ENCODE data around the gene TSPAN4. TPM values are rescaled to one million over a fixed set of nuclear protein-coding genes. Genes with fewer than 3 reads are reported as not detected.

Gene TSPAN4
- total RNA-seq, 1 donor from 2014 or later: 26.4 TPM

DNA sequence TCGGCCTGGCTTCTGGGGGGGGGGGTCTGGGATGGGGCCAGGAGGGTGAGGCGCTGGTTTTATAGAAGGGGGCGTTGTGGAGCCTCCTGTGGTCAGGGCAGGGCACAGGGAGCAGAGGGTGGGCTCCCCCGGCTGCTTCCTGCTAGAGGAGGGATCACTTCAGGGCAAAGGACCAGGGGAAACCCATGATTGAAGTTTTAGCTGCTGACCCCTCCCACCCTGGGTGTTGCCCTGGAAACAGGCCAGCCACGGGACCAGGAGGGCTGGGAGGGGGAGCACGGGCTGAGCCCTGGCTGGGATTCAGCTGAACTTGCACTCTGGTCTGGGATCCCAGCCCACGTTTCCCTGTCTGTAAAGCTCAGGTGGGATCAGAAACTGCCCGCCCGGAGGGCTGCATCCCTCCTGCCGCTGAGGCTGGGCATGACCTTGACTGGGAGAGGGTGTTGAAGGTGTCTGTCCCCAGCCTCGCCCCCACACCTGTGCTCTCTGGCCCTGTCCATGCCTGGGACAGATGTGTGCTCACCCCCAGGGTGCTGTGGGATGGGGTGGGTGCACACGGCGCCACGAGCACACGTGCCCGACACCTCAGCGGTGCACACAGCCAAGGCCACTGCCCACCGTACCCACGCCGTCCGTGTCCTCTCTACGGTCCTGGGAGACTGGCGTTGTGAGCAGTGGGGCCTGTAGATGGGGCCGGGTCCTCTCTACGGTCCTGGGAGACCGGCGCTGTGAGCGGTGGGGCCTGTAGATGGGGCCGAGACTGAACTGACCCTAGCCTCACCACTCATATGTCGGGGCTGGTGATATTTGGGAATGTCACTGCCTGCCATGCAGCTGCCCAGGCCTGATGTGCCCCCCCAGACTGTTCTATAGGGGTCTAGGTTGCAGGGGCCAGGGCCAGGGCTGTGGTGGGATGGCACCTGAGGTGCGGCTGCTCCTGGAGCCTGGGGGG lies 2.3 kb downstream of the TSPAN4 start:
- peaks cover 8% of the 10 kb centered on the region for H3K27me3 Mint-ChIP-seq (ENCODE audit: unreplicated experiment)
- H3K9me3 Mint-ChIP-seq (ENCODE audit: unreplicated experiment): no peaks in the 10 kb centered on the region
- peak overlapping the region; percentile 59 for H3K4me3 Mint-ChIP-seq (ENCODE audit: unreplicated experiment)
- TF ChIP-seq, protein P1, sequence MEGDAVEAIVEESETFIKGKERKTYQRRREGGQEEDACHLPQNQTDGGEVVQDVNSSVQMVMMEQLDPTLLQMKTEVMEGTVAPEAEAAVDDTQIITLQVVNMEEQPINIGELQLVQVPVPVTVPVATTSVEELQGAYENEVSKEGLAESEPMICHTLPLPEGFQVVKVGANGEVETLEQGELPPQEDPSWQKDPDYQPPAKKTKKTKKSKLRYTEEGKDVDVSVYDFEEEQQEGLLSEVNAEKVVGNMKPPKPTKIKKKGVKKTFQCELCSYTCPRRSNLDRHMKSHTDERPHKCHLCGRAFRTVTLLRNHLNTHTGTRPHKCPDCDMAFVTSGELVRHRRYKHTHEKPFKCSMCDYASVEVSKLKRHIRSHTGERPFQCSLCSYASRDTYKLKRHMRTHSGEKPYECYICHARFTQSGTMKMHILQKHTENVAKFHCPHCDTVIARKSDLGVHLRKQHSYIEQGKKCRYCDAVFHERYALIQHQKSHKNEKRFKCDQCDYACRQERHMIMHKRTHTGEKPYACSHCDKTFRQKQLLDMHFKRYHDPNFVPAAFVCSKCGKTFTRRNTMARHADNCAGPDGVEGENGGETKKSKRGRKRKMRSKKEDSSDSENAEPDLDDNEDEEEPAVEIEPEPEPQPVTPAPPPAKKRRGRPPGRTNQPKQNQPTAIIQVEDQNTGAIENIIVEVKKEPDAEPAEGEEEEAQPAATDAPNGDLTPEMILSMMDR (IDR thresholded peaks at IDR 0.05; ENCODE audit: unreplicated experiment): no peak
- no peaks in the 10 kb centered on the region for H3K36me3 Mint-ChIP-seq (ENCODE audit: low read depth, unreplicated experiment)
- H3K4me1 Mint-ChIP-seq (ENCODE audit: unreplicated experiment): peaks cover 10% of the 10 kb centered on the region
- peak; percentile 72 for DNase-seq (ENCODE audit: low spot score)
- H3K27ac Mint-ChIP-seq (ENCODE audit: unreplicated experiment): peak overlapping the region; percentile 74

DNA sequence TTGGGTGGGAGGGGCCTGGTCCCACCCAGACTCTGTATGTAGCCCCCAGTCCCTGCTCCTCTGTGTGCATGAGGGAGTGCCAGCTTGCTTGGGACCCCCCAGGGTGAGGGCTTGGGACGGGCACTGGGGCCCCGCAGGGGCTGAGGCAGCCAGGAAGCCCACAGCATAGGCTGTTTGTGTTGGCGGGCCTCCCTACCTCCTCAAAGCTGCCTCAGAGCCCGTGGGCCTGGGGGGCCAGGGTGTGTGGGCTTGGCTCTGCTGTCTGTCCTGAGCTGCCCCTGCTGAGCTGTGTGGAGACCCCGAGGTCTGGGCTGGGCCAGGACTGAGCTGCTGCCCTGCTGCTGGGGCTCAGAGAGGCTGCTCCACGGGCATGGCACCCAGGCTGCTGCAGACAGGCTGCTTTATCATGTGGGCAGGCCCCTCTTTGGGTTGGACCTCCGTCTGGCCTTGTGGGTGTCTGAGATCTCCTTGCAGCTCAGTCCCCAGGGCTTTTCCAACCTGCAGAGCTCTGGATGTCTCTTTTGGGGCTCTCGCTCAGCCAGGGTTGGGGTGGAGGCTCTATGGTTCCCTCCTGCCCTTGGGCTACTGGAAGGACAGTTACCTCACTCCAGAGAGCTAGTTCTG lies 3.3 kb downstream of the TSPAN4 start:
- TF ChIP-seq, protein P1 (IDR thresholded peaks at IDR 0.05; ENCODE audit: unreplicated experiment): no peak
- peaks cover 7% of the 10 kb centered on the region for H3K4me1 Mint-ChIP-seq (ENCODE audit: unreplicated experiment)
- H3K4me3 Mint-ChIP-seq (ENCODE audit: unreplicated experiment): no peak overlapping the region
- peaks cover 8% of the 10 kb centered on the region for H3K27me3 Mint-ChIP-seq (ENCODE audit: unreplicated experiment)
- H3K9me3 Mint-ChIP-seq (ENCODE audit: unreplicated experiment): no peaks in the 10 kb centered on the region
- no peak overlapping the region for H3K27ac Mint-ChIP-seq (ENCODE audit: unreplicated experiment)
- no peaks in the 10 kb centered on the region for H3K36me3 Mint-ChIP-seq (ENCODE audit: low read depth, unreplicated experiment)
- no peak for DNase-seq (ENCODE audit: low spot score)

DNA sequence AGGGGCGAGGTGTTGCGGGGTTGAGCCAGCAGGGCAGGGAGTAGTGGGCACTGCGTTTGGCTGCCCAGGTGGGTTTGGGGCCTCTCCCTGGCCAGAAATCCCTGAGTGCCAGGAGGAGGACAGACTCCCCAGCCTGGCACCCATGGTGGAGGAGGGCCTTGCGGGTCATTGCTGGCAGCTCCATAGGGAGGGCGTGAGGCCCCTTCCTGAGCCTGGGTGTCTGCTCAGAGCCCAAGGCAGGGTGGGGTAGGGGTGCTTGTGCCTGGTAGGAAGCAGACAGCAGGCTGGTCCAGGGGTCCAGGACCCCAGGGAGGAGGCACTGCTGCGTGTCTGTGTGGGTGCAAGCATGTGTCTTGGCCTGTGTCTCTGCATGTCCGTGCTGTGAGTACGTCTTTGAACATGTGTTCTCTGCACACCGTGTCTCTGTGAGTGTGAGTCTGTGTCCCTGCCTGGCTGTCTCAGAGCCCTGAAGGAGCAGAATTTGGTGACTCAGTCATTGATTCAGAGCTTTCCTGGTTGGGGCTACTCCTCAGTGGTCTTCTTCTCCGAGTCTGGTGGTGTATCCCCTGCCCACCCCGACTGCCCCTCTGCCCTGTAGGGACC lies 3.9 kb downstream of the TSPAN4 start:
- Mint-ChIP-seq H3K27ac (ENCODE audit: unreplicated experiment) (no peak overlapping the region), H3K9me3 (ENCODE audit: unreplicated experiment) (no peaks in the 10 kb centered on the region), H3K36me3 (ENCODE audit: low read depth, unreplicated experiment) (no peaks in the 10 kb centered on the region), H3K4me1 (ENCODE audit: unreplicated experiment) (peaks cover 3% of the 10 kb centered on the region), H3K27me3 (ENCODE audit: unreplicated experiment) (peaks cover 8% of the 10 kb centered on the region), H3K4me3 (ENCODE audit: unreplicated experiment) (no peak overlapping the region)
- no peak for DNase-seq (ENCODE audit: low spot score)
- TF ChIP-seq, protein P1 (IDR thresholded peaks at IDR 0.05; ENCODE audit: unreplicated experiment): no peak

DNA sequence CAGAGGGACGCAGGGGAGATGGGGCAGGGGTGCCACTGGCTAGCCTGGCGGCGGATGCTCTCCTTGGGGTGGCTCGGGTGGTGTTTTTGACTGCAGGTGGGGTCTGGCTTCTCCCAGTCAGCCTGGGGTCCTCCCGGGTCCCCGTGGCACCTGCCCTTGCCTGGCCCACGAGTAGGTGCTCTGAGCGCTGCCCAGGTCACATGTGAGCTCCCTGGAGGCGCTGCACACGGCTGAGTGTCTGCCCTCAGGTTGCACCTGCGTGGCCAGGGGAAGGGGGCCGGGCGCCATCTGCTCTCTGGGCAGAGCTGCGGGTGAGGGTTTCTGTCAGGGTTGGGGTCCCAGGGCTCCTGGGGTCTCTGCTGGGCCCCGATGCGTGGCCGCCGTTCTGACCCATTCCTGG lies 5.2 kb downstream of the TSPAN4 start:
- TF ChIP-seq, protein P1 (IDR thresholded peaks at IDR 0.05; ENCODE audit: unreplicated experiment): no peak
- no peak overlapping the region for H3K4me3 Mint-ChIP-seq (ENCODE audit: unreplicated experiment)
- H3K27me3 Mint-ChIP-seq (ENCODE audit: unreplicated experiment): peaks cover 12% of the 10 kb centered on the region
- peaks cover 3% of the 10 kb centered on the region for H3K4me1 Mint-ChIP-seq (ENCODE audit: unreplicated experiment)
- no peak for DNase-seq (ENCODE audit: low spot score)
- no peaks in the 10 kb centered on the region for H3K9me3 Mint-ChIP-seq (ENCODE audit: unreplicated experiment)
- no peaks in the 10 kb centered on the region for H3K36me3 Mint-ChIP-seq (ENCODE audit: low read depth, unreplicated experiment)
- no peak overlapping the region for H3K27ac Mint-ChIP-seq (ENCODE audit: unreplicated experiment)
